A549 (cell line): ENCODE data around the gene C3orf18. TPM values are rescaled to one million over a fixed set of nuclear protein-coding genes. Genes with fewer than 3 reads are reported as not detected.
A peak's percentile ranks its signal among the peaks of the same experiment; 100 is the strongest.

Source experiments
- ATAC-seq, 2 experiments: fragments of 200-7000 bp in 1 of 2; fragments of >200 bp in 1 of 2; cut with Nextera tagmentation in 1 of 2; cut with Tn5 transposase in 1 of 2; 3 replicates each; pipeline versions ENCODE4 v1.8.0 to v1.9.1; 2018 to 2020; ENCODE audit warnings: mild to moderate bottlenecking in 1 of 2, moderate library complexity in 1 of 2
- CTCF ChIA-PET: fragments of 300-600 bp; sonication (Branson Sonifier 250); formaldehyde crosslinking; extraction: SDS; loops from one replicate; lab custom pipeline; 2021; ENCODE audit warnings: antibody characterized with exemption, inconsistent platforms; lab: Yijun Ruan, JAX
- POLR2A ChIA-PET: fragments of 350-600 bp; formaldehyde crosslinking; extraction: SDS; loops from one replicate; lab custom pipeline; 2021; ENCODE audit warnings: antibody characterized with exemption, inconsistent platforms; lab: Yijun Ruan, JAX
- DNase-seq, 2 experiments: peaks; one replicate each; pipeline versions ENCODE4 v3.0.0 to v3.0.0-alpha.2; 2011 to 2016; ENCODE audit warnings: low read depth in 1 of 2, low spot score in 1 of 2
- FAIRE-seq: peaks from 2 replicates; lab custom pipeline; 2011; peaks lifted over from hg19 to GRCh38; lab: Jason Lieb, UNC
- H3K27ac ChIP-seq, 2 experiments: fragments of >200 bp; sonication (Bioruptor Twin); formaldehyde crosslinking; 3 replicates each; pipeline ENCODE4 v1.5.1; 2016 to 2017
- H3K4me1 ChIP-seq: fragments of >200 bp; sonication (Bioruptor Twin); formaldehyde crosslinking; 3 replicates; pipeline ENCODE4 v1.6.1; 2016
- H3K4me2 ChIP-seq: fragments of >200 bp; sonication (Bioruptor Twin); formaldehyde crosslinking; 3 replicates; pipeline ENCODE4 v1.6.1; 2016
- H3K4me3 ChIP-seq: fragments of >200 bp; sonication (Bioruptor Twin); formaldehyde crosslinking; 3 replicates; pipeline ENCODE4 v1.5.1; 2016
- H3K9me3 ChIP-seq: fragments of >200 bp; sonication (Bioruptor Twin); formaldehyde crosslinking; 3 replicates; pipeline ENCODE4 v1.6.1; 2016
- CBX8 ChIP-seq: fragments of 200-600 bp; sonication (generic); IDR thresholded peaks from 2 replicates; pipeline ENCODE4 v1.6.1; 2016
- CEBPB ChIP-seq, 2 experiments: fragments of >200 bp in 1 of 2; sonication (Bioruptor Twin) in 1 of 2; formaldehyde crosslinking in 1 of 2; IDR thresholded peaks; 2 replicates each; pipeline ENCODE4 v1.6.1; 2012 to 2016
- EHMT2 ChIP-seq: fragments of 200-600 bp; sonication (generic); IDR thresholded peaks from 2 replicates; pipeline ENCODE4 v1.6.1; 2016; ENCODE audit warnings: antibody characterized with exemption, low read depth, mild to moderate bottlenecking, moderate library complexity
- ELK1 ChIP-seq: fragments of 150-350 bp; IDR thresholded peaks from 2 replicates; pipeline ENCODE4 v1.6.1; 2014; ENCODE audit warnings: low read depth, mild to moderate bottlenecking, low read length
- FOSB ChIP-seq: fragments of 250-450 bp; sonication (Bioruptor Pico); IDR thresholded peaks from 2 replicates; pipeline ENCODE4 v1.5.0; 2020; ENCODE audit warnings: mild to moderate bottlenecking, moderate library complexity
- FOSL2 ChIP-seq, 2 experiments: fragments of 450-650 bp in 1 of 2; fragments of >200 bp in 1 of 2; sonication (Bioruptor Twin) in 1 of 2; formaldehyde crosslinking; IDR thresholded peaks; 2 replicates each; pipeline versions ENCODE4 v1.5.0 to v1.6.1; 2016 to 2020; ENCODE audit warnings: mild to moderate bottlenecking in 1 of 2, moderate library complexity in 1 of 2
- HOXA7 ChIP-seq: fragments of 250-450 bp; sonication (Bioruptor Pico); IDR thresholded peaks from 2 replicates; pipeline ENCODE4 v1.5.0; 2020; ENCODE audit warnings: mild to moderate bottlenecking, moderate library complexity
- HOXB13 ChIP-seq: fragments of 250-450 bp; sonication (Bioruptor Pico); IDR thresholded peaks from 2 replicates; pipeline ENCODE4 v1.5.0; 2020; ENCODE audit warnings: low read depth, mild to moderate bottlenecking, moderate library complexity
- KDM5A ChIP-seq: fragments of 200-600 bp; sonication (generic); IDR thresholded peaks from 2 replicates; pipeline ENCODE4 v1.6.1; 2016; ENCODE audit warnings: antibody characterized with exemption, mild to moderate bottlenecking
- NPAS2 ChIP-seq: fragments of 250-450 bp; sonication (Bioruptor Pico); IDR thresholded peaks from 2 replicates; pipeline ENCODE4 v1.8.0; 2022; ENCODE audit warnings: mild to moderate bottlenecking, moderate library complexity, borderline replicate concordance
- NR3C1 ChIP-seq: fragments of >200 bp; sonication (Bioruptor Twin); formaldehyde crosslinking; IDR thresholded peaks from 3 replicates; pipeline ENCODE4 v1.6.1; 2017
- POLR2A ChIP-seq: IDR thresholded peaks from 2 replicates; pipeline ENCODE4 v1.6.1; 2012; ENCODE audit warnings: mild to moderate bottlenecking, low read length
- POLR2AphosphoS2 ChIP-seq: conservative IDR thresholded peaks from 2 replicates; pipeline ENCODE4 v1.6.1; 2012; ENCODE audit warnings: low read length, improper control_type of control experiment, inconsistent platforms
- RCOR1 ChIP-seq: fragments of 150-350 bp; IDR thresholded peaks from 2 replicates; pipeline ENCODE4 v1.6.1; 2014; ENCODE audit warnings: antibody characterized with exemption, low read length, low read depth
- RFX5 ChIP-seq: fragments of 450-650 bp; IDR thresholded peaks from 2 replicates; pipeline ENCODE4 v1.7.1; 2014; ENCODE audit warnings: antibody characterized with exemption, mild to moderate bottlenecking, moderate library complexity
- SREBF2 ChIP-seq: fragments of 450-650 bp; IDR thresholded peaks from 2 replicates; pipeline ENCODE4 v1.6.1; 2014; ENCODE audit warnings: mild to moderate bottlenecking, moderate library complexity
- TFCP2L1 ChIP-seq: fragments of 250-450 bp; sonication (Bioruptor Pico); IDR thresholded peaks from 2 replicates; pipeline ENCODE4 v1.5.0; 2021; ENCODE audit warnings: mild to moderate bottlenecking
- TP53 ChIP-seq: fragments of 250-450 bp; sonication (Bioruptor Pico); IDR thresholded peaks from 2 replicates; pipeline ENCODE4 v1.5.0; 2021; ENCODE audit warnings: mild to moderate bottlenecking, moderate library complexity
- ZC3H11A ChIP-seq: fragments of 450-650 bp; IDR thresholded peaks from 2 replicates; pipeline ENCODE4 v1.6.1; 2014; ENCODE audit warnings: antibody characterized with exemption, mild to moderate bottlenecking
- ZNF302 ChIP-seq: fragments of 250-450 bp; sonication (Bioruptor Pico); IDR thresholded peaks from 2 replicates; pipeline ENCODE4 v1.9.0; 2021; ENCODE audit warnings: inconsistent platforms, mild to moderate bottlenecking, moderate library complexity
- ZSCAN20 ChIP-seq: fragments of 250-450 bp; sonication (Bioruptor Pico); IDR thresholded peaks from 2 replicates; pipeline ENCODE4 v1.8.0; 2022; ENCODE audit warnings: mild to moderate bottlenecking, moderate library complexity
- WGBS: methylation state at CpG from one replicate; pipeline ENCODE4 v1.1.6; 2017; ENCODE audit errors: missing lambda C conversion rate; 5-methylcytosine and 5-hydroxymethylcytosine counted together
- polyA plus RNA-seq, 4 experiments: library from polyadenylated mRNA; depleted of rRNA in 3 of 4; stranded (reverse); fragments of >200 nt; fragmentation: RNase III in 1 of 4; extraction: RNeasy Plus Mini Kit Qiagen cat#74134 plus additional on column Dnase treatment in 1 of 4; gene quantifications; 2 replicates in 3 of 4; 3 replicates in 1 of 4; pipeline ENCODE4 v1.2.3, GENCODE V29; 2011 to 2017
- TF ChIP-seq, protein P1 (sequence below): fragments of 200-600 bp; sonication (generic); IDR thresholded peaks from 2 replicates; pipeline ENCODE4 v1.6.1; 2016; ENCODE audit warnings: antibody characterized with exemption, mild to moderate bottlenecking, moderate library complexity
- TF ChIP-seq, protein P2 (sequence below): fragments of 250-450 bp; sonication (Bioruptor Pico); IDR thresholded peaks from 2 replicates; pipeline ENCODE4 v1.5.0; 2021; ENCODE audit warnings: mild to moderate bottlenecking, moderate library complexity, borderline replicate concordance

The C3orf18 gene
- polyA plus RNA-seq, 2 of the 4 experiments (the other 2 are of a cell fraction), result 3.4 to 5.4 TPM

DNA sequence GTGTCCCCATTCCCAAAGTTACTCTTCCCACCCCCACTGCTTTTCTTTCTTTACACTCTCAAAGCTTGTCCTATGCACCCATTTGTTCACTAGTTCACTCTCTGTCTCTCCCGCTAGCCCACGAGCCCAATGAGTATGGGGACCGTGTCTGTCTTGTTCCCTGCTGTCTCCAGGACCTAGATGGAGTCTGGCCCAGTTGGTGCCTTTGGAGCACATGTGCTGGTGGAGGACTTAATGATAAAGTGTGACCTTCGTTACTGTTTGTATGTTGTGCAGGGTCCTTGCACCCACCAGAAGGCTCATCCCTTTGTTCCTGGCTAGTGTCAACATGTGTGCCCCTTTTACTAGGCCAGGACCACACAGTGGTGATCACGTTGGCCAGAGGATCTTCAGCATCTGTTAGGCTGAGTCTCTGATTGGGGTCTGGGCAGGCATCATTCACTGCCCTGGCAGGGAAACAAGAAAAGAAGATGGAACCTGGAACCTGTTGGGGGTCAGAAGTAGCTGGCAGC lies 36.6 kb upstream of the C3orf18 start:
- H3K4me1 ChIP-seq, result peaks cover 48% of the 10 kb centered on the region
- WGBS, result 85% methylated on average over 5 of the region's 5 CpGs
- FAIRE-seq (no peak), ATAC-seq (no peak), DNase-seq (no peak)
- H3K4me2 ChIP-seq, result no peak overlapping the region
- ChIA-PET CTCF (interaction anchor here (9.1 to 18.5 kb wide), 2 partner anchors 10 to 31 kb away, joined by 107 to 375 read pairs; partner anchors contain the start of genes C3orf18, CISH and HEMK1), POLR2A (no interaction called here)
- peak overlapping the region in 1 of 2 experiments; percentile 98; a peak in 1 of 6 replicates for H3K27ac ChIP-seq
- H3K9me3 ChIP-seq, result no peaks in the 10 kb centered on the region
- TF ChIP-seq POLR2A (no peak), CBX8 (no peak), ZC3H11A (no peak)
- H3K4me3 ChIP-seq, result no peak overlapping the region

GRCh38 chr3:50603261-50604109 lies 35.9 kb upstream of the C3orf18 start:
- ChIA-PET CTCF (interaction anchor here (9.1 to 18.5 kb wide), 2 partner anchors 10 to 30 kb away, joined by 107 to 375 read pairs; partner anchors contain the start of genes C3orf18, CISH and HEMK1), POLR2A (interaction anchor here (1.6 kb wide), 1 partner anchor 34 kb away, joined by 4 read pairs; the partner anchor contains the start of gene HEMK1)
- DNase-seq, result no peak
- H3K4me1 ChIP-seq, result peaks cover 48% of the 10 kb centered on the region
- FAIRE-seq, result no peak
- no peak overlapping the region for H3K4me2 ChIP-seq
- peak overlapping the region in 1 of 2 experiments; percentile 98; a peak in 4 of 6 replicates for H3K27ac ChIP-seq
- 78% methylated on average over 4 of the region's 4 CpGs for WGBS
- H3K9me3 ChIP-seq, result no peaks in the 10 kb centered on the region
- TF ChIP-seq POLR2AphosphoS2, result no peak
- no peak for TF ChIP-seq NPAS2 (CRISPR knock-in tag)
- TF ChIP-seq, protein P1, sequence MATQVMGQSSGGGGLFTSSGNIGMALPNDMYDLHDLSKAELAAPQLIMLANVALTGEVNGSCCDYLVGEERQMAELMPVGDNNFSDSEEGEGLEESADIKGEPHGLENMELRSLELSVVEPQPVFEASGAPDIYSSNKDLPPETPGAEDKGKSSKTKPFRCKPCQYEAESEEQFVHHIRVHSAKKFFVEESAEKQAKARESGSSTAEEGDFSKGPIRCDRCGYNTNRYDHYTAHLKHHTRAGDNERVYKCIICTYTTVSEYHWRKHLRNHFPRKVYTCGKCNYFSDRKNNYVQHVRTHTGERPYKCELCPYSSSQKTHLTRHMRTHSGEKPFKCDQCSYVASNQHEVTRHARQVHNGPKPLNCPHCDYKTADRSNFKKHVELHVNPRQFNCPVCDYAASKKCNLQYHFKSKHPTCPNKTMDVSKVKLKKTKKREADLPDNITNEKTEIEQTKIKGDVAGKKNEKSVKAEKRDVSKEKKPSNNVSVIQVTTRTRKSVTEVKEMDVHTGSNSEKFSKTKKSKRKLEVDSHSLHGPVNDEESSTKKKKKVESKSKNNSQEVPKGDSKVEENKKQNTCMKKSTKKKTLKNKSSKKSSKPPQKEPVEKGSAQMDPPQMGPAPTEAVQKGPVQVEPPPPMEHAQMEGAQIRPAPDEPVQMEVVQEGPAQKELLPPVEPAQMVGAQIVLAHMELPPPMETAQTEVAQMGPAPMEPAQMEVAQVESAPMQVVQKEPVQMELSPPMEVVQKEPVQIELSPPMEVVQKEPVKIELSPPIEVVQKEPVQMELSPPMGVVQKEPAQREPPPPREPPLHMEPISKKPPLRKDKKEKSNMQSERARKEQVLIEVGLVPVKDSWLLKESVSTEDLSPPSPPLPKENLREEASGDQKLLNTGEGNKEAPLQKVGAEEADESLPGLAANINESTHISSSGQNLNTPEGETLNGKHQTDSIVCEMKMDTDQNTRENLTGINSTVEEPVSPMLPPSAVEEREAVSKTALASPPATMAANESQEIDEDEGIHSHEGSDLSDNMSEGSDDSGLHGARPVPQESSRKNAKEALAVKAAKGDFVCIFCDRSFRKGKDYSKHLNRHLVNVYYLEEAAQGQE, result no peak
- no peak for TF ChIP-seq EHMT2
- TF ChIP-seq HOXB13, result no peak
- TF ChIP-seq, protein P2, sequence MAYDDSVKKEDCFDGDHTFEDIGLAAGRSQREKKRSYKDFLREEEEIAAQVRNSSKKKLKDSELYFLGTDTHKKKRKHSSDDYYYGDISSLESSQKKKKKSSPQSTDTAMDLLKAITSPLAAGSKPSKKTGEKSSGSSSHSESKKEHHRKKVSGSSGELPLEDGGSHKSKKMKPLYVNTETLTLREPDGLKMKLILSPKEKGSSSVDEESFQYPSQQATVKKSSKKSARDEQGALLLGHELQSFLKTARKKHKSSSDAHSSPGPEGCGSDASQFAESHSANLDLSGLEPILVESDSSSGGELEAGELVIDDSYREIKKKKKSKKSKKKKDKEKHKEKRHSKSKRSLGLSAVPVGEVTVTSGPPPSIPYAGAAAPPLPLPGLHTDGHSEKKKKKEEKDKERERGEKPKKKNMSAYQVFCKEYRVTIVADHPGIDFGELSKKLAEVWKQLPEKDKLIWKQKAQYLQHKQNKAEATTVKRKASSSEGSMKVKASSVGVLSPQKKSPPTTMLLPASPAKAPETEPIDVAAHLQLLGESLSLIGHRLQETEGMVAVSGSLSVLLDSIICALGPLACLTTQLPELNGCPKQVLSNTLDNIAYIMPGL (CRISPR knock-in tag), result no peak
- no peak for TF ChIP-seq ZNF302 (CRISPR knock-in tag)
- no peak for TF ChIP-seq ZSCAN20 (CRISPR knock-in tag)
- no peak for TF ChIP-seq ELK1
- TF ChIP-seq NR3C1, result no peak
- no peak for TF ChIP-seq FOSB (CRISPR knock-in tag)
- TF ChIP-seq CEBPB (IDR thresholded peaks at IDR 0.05), result no peak
- no peak for TF ChIP-seq SREBF2
- TF ChIP-seq TP53 (CRISPR knock-in tag), result no peak
- TF ChIP-seq FOSL2 (IDR thresholded peaks at IDR 0.05), result no peak
- no peak for TF ChIP-seq FOSL2 (CRISPR knock-in tag; IDR thresholded peaks at IDR 0.05)
- no peak for TF ChIP-seq HOXA7 (CRISPR knock-in tag)
- no peak for TF ChIP-seq KDM5A
- no peak for TF ChIP-seq RFX5
- no peak for TF ChIP-seq TFCP2L1 (CRISPR knock-in tag)
- TF ChIP-seq RCOR1, result no peak
- H3K4me3 ChIP-seq, result no peak overlapping the region
- no peak for ATAC-seq
